A549 (cell line): Measurements from ENCODE around the gene BEND4. TPM values are rescaled to one million over a fixed set of nuclear protein-coding genes. Genes with fewer than 3 reads are reported as not detected.

Experiments
- ATAC-seq, 2 experiments: fragments of 200-7000 bp in 1 of 2; fragments of >200 bp in 1 of 2; cut with Nextera tagmentation in 1 of 2; cut with Tn5 transposase in 1 of 2; 3 replicates each; pipeline versions ENCODE4 v1.8.0 to v1.9.1; 2018 to 2020; ENCODE audit warnings: mild to moderate bottlenecking in 1 of 2, moderate library complexity in 1 of 2
- CTCF ChIA-PET: fragments of 300-600 bp; sonication (Branson Sonifier 250); formaldehyde crosslinking; extraction: SDS; loops from one replicate; lab custom pipeline; 2021; ENCODE audit warnings: antibody characterized with exemption, inconsistent platforms; lab: Yijun Ruan, JAX
- POLR2A ChIA-PET: fragments of 350-600 bp; formaldehyde crosslinking; extraction: SDS; loops from one replicate; lab custom pipeline; 2021; ENCODE audit warnings: antibody characterized with exemption, inconsistent platforms; lab: Yijun Ruan, JAX
- DNase-seq, 2 experiments: peaks; one replicate each; pipeline versions ENCODE4 v3.0.0 to v3.0.0-alpha.2; 2011 to 2016; ENCODE audit warnings: low read depth in 1 of 2, low spot score in 1 of 2
- FAIRE-seq: peaks from 2 replicates; lab custom pipeline; 2011; peaks lifted over from hg19 to GRCh38; lab: Jason Lieb, UNC
- H3K27ac ChIP-seq, 2 experiments: fragments of >200 bp; sonication (Bioruptor Twin); formaldehyde crosslinking; 3 replicates each; pipeline ENCODE4 v1.5.1; 2016 to 2017
- H3K4me1 ChIP-seq: fragments of >200 bp; sonication (Bioruptor Twin); formaldehyde crosslinking; 3 replicates; pipeline ENCODE4 v1.6.1; 2016
- H3K4me2 ChIP-seq: fragments of >200 bp; sonication (Bioruptor Twin); formaldehyde crosslinking; 3 replicates; pipeline ENCODE4 v1.6.1; 2016
- H3K4me3 ChIP-seq: fragments of >200 bp; sonication (Bioruptor Twin); formaldehyde crosslinking; 3 replicates; pipeline ENCODE4 v1.5.1; 2016
- H3K9me3 ChIP-seq: fragments of >200 bp; sonication (Bioruptor Twin); formaldehyde crosslinking; 3 replicates; pipeline ENCODE4 v1.6.1; 2016
- BCL3 ChIP-seq: fragments of >200 bp; sonication (Bioruptor Twin); formaldehyde crosslinking; IDR thresholded peaks from 3 replicates; pipeline ENCODE4 v1.6.1; 2016
- BHLHE40 ChIP-seq: IDR thresholded peaks from 2 replicates; pipeline ENCODE4 v1.6.1; 2012; ENCODE audit warnings: low read depth, low read length, inconsistent platforms
- CBX2 ChIP-seq: fragments of 200-600 bp; sonication (generic); IDR thresholded peaks from 2 replicates; pipeline ENCODE4 v1.6.1; 2016; ENCODE audit warnings: low read depth, mild to moderate bottlenecking, borderline replicate concordance
- CHD2 ChIP-seq: fragments of 150-350 bp; IDR thresholded peaks from 2 replicates; pipeline ENCODE4 v1.6.1; 2014; ENCODE audit warnings: low read length; ENCODE audit not compliant: partially characterized antibody
- CHD4 ChIP-seq: fragments of 200-600 bp; sonication (generic); IDR thresholded peaks from 2 replicates; pipeline ENCODE4 v1.6.1; 2016; ENCODE audit warnings: antibody characterized with exemption, mild to moderate bottlenecking, borderline replicate concordance
- ELK1 ChIP-seq: fragments of 150-350 bp; IDR thresholded peaks from 2 replicates; pipeline ENCODE4 v1.6.1; 2014; ENCODE audit warnings: low read depth, mild to moderate bottlenecking, low read length
- FOSB ChIP-seq: fragments of 250-450 bp; sonication (Bioruptor Pico); IDR thresholded peaks from 2 replicates; pipeline ENCODE4 v1.5.0; 2020; ENCODE audit warnings: mild to moderate bottlenecking, moderate library complexity
- GATA3 ChIP-seq: IDR thresholded peaks from 2 replicates; pipeline ENCODE4 v1.6.1; 2012; ENCODE audit warnings: borderline replicate concordance
- HDAC2 ChIP-seq: fragments of 200-600 bp; sonication (generic); IDR thresholded peaks from 2 replicates; pipeline ENCODE4 v1.6.1; 2016
- JUNB ChIP-seq: fragments of >200 bp; sonication (Bioruptor Twin); formaldehyde crosslinking; IDR thresholded peaks from 2 replicates; pipeline ENCODE4 v1.6.1; 2016
- KDM1A ChIP-seq: fragments of 200-600 bp; sonication (generic); IDR thresholded peaks from 2 replicates; pipeline ENCODE4 v1.6.1; 2016; ENCODE audit warnings: low read depth, mild to moderate bottlenecking
- MAFK ChIP-seq: fragments of 450-650 bp; IDR thresholded peaks from 2 replicates; pipeline ENCODE4 v1.6.1; 2014; ENCODE audit not compliant: partially characterized antibody
- NPAS2 ChIP-seq: fragments of 250-450 bp; sonication (Bioruptor Pico); IDR thresholded peaks from 2 replicates; pipeline ENCODE4 v1.8.0; 2022; ENCODE audit warnings: mild to moderate bottlenecking, moderate library complexity, borderline replicate concordance
- NR3C1 ChIP-seq: fragments of >200 bp; sonication (Bioruptor Twin); formaldehyde crosslinking; IDR thresholded peaks from 3 replicates; pipeline ENCODE4 v1.6.1; 2017
- POLR2AphosphoS2 ChIP-seq: conservative IDR thresholded peaks from 2 replicates; pipeline ENCODE4 v1.6.1; 2012; ENCODE audit warnings: low read length, improper control_type of control experiment, inconsistent platforms
- RAD21 ChIP-seq, 2 experiments: fragments of >200 bp in 1 of 2; sonication (Bioruptor Twin) in 1 of 2; formaldehyde crosslinking in 1 of 2; IDR thresholded peaks in 1 of 2; conservative IDR thresholded peaks in 1 of 2; 2 replicates in 1 of 2; 3 replicates in 1 of 2; pipeline ENCODE4 v1.6.1; 2012 to 2018; ENCODE audit warnings: inconsistent platforms in 1 of 2
- RCOR1 ChIP-seq: fragments of 150-350 bp; IDR thresholded peaks from 2 replicates; pipeline ENCODE4 v1.6.1; 2014; ENCODE audit warnings: antibody characterized with exemption, low read length, low read depth
- REST ChIP-seq: fragments of 200-600 bp; sonication (generic); IDR thresholded peaks from 2 replicates; pipeline ENCODE4 v1.6.1; 2016; ENCODE audit warnings: antibody characterized with exemption, mild to moderate bottlenecking, moderate library complexity
- RFX5 ChIP-seq: fragments of 450-650 bp; IDR thresholded peaks from 2 replicates; pipeline ENCODE4 v1.7.1; 2014; ENCODE audit warnings: antibody characterized with exemption, mild to moderate bottlenecking, moderate library complexity
- SREBF2 ChIP-seq: fragments of 450-650 bp; IDR thresholded peaks from 2 replicates; pipeline ENCODE4 v1.6.1; 2014; ENCODE audit warnings: mild to moderate bottlenecking, moderate library complexity
- TFCP2L1 ChIP-seq: fragments of 250-450 bp; sonication (Bioruptor Pico); IDR thresholded peaks from 2 replicates; pipeline ENCODE4 v1.5.0; 2021; ENCODE audit warnings: mild to moderate bottlenecking
- TP53 ChIP-seq: fragments of 250-450 bp; sonication (Bioruptor Pico); IDR thresholded peaks from 2 replicates; pipeline ENCODE4 v1.5.0; 2021; ENCODE audit warnings: mild to moderate bottlenecking, moderate library complexity
- ZC3H11A ChIP-seq: fragments of 450-650 bp; IDR thresholded peaks from 2 replicates; pipeline ENCODE4 v1.6.1; 2014; ENCODE audit warnings: antibody characterized with exemption, mild to moderate bottlenecking
- WGBS: methylation state at CpG from one replicate; pipeline ENCODE4 v1.1.6; 2017; ENCODE audit errors: missing lambda C conversion rate; 5-methylcytosine and 5-hydroxymethylcytosine counted together
- polyA plus RNA-seq, 4 experiments: library from polyadenylated mRNA; depleted of rRNA in 3 of 4; stranded (reverse); fragments of >200 nt; fragmentation: RNase III in 1 of 4; extraction: RNeasy Plus Mini Kit Qiagen cat#74134 plus additional on column Dnase treatment in 1 of 4; gene quantifications; 2 replicates in 3 of 4; 3 replicates in 1 of 4; pipeline ENCODE4 v1.2.3, GENCODE V29; 2011 to 2017
- TF ChIP-seq, protein P1 (sequence below): IDR thresholded peaks from 2 replicates; pipeline ENCODE4 v1.6.1; 2012

BEND4 gene
- polyA plus RNA-seq, 2 of the 4 experiments (the other 2 are of a cell fraction): not detected

- no peak overlapping the region for H3K27ac ChIP-seq
- H3K4me2 ChIP-seq: no peak overlapping the region
- ChIA-PET CTCF (no interaction called here), POLR2A (no interaction called here)
- FAIRE-seq (no peak), DNase-seq (no peak), ATAC-seq (no peak)
- H3K4me1 ChIP-seq: no peaks in the 10 kb centered on the region
- H3K4me3 ChIP-seq: no peak overlapping the region
- 68% methylated on average over 6 of the region's 7 CpGs for WGBS
- H3K9me3 ChIP-seq: no peaks in the 10 kb centered on the region
- TF ChIP-seq ZC3H11A (no peak), BCL3 (no peak), FOSB (no peak), TP53 (CRISPR knock-in tag) (no peak), CHD2 (no peak), MAFK (no peak)
These were observed 8.4 kb downstream of the BEND4 start for GRCh38 chr4:42144028-42144427.

GRCh38 chr4:42142591-42142990, 9.9 kb downstream of the BEND4 start:
- CTCF ChIA-PET: no interaction called here
- H3K4me1 ChIP-seq: no peaks in the 10 kb centered on the region
- POLR2A ChIA-PET: no interaction called here
- DNase-seq: no peak
- no peak overlapping the region for H3K4me3 ChIP-seq
- no peak for TF ChIP-seq NPAS2 (CRISPR knock-in tag)
- TF ChIP-seq RCOR1: no peak
- TF ChIP-seq NR3C1: no peak
- TF ChIP-seq JUNB: no peak
- no peak for TF ChIP-seq ZC3H11A
- no peak for TF ChIP-seq CBX2
- no peak for TF ChIP-seq RAD21 (conservative IDR thresholded peaks at IDR 0.05 in 1 of 2, IDR thresholded peaks at IDR 0.05 in 1 of 2)
- no peak for TF ChIP-seq TFCP2L1 (CRISPR knock-in tag)
- TF ChIP-seq RFX5: no peak
- no peak for TF ChIP-seq KDM1A
- TF ChIP-seq ELK1: no peak
- no peak for TF ChIP-seq HDAC2
- no peak for TF ChIP-seq BHLHE40
- TF ChIP-seq REST: no peak
- TF ChIP-seq CHD4: no peak
- no peak for FAIRE-seq
- no peaks in the 10 kb centered on the region for H3K9me3 ChIP-seq
- ATAC-seq: no peak
- 63% methylated on average over 4 of the region's 4 CpGs for WGBS
- no peak overlapping the region for H3K4me2 ChIP-seq
- no peak overlapping the region for H3K27ac ChIP-seq

DNA sequence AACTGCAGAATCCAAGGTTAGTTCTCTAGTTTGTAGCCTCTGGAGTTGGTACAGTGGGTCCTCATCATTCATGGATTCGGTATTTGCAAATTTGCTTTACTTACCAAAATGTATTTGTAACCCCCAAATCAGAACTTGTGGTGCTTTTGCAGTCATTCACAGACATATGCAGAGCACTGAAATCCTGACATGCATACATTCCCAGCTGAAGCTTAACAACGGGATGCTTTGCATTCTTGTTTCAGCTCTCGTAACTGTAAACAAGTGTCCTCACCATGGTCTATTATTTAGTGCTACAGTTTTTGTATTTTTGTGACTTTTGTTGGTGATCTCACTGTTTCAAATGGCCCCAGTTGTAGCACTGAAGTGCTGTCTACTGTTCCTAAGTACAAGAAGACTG, 16.1 kb downstream of the BEND4 start:
- ChIA-PET CTCF (no interaction called here), POLR2A (no interaction called here)
- 7% methylated on average over 3 of the region's 3 CpGs for WGBS
- DNase-seq (no peak), ATAC-seq (no peak), FAIRE-seq (no peak)
- Histone ChIP-seq H3K4me3 (no peak overlapping the region), H3K4me1 (no peaks in the 10 kb centered on the region), H3K9me3 (no peaks in the 10 kb centered on the region), H3K27ac (no peak overlapping the region), H3K4me2 (no peak overlapping the region)
- TF ChIP-seq POLR2AphosphoS2 (no peak), GATA3 (no peak), SREBF2 (no peak)
- TF ChIP-seq, protein P1, sequence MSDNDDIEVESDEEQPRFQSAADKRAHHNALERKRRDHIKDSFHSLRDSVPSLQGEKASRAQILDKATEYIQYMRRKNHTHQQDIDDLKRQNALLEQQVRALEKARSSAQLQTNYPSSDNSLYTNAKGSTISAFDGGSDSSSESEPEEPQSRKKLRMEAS: no peak
